SKM-1 (cell line): ENCODE measurements around the gene STYXL1.
"Not testable (repeated sequence)": the region's sequence is repeated elsewhere in the genome, so short reads cannot be mapped to it uniquely, and the experiment has no call there.

ENCODE experiments used
- DNase-seq: peaks from one replicate; lab custom pipeline; 2025; ENCODE audit not compliant: unreplicated experiment; lab: John Stamatoyannopoulos, UW

The STYXL1 gene

DNA sequence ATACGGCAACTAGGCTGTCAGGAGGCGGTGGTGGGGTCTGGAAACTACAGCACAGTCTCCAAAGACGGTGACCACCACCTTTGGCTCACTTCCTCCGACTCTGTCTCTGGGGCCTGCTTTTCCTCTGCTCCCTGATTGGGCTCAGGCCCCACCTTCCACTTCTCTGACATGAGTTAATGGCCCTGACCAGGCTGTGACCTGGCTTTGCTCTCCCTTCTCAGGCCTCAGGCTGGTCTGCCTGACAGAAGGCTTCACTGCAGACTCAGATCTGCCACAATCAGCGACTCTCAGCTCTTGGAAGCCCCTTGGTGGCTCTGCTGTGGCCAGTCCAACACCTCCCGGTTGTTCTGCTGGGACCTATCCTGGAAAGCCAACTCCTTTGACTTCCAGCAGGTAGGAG, 7.7 kb downstream of the STYXL1 start:
- no peak for DNase-seq

DNA sequence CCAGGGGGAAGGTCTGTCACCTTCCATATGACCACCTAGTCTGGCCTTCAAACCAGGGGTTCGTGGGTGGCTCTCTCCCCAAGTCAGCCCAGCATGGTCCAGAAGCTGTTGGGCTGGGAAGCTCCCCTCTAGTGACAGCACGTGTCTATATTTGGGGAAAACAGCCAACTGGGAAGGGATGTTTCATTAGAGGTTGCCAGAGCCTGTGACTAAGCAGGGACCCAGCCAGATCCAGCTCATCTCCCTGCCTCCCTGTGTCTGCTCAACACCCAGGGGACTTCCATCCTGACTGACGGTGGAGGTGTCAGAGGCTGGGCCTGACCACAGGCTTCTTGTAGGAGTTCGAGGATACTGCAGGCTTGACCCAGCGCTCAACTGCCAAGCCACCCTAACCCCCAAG, 10.5 kb downstream of the STYXL1 start:
- DNase-seq, result no peak

DNA sequence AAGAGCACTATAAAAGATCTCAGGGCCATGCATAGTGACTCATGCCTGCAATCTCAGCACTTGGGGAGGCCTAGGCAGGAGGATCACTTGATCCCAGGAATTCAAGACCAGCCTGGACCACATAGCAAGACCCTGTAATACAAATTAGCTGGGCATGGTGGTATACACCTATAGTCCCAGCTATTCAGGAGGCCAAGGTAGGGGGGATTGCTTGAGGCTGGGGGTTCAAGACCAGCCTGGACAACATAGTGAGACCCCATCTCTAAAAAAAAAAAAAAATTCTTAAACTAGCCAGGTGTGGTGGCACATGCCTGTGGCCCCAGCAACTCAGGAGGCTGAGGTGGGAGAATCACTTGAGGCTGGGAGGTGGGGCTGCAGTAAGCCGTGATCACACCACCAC, 15.8 kb downstream of the STYXL1 start:
- DNase-seq, result no peak

DNA sequence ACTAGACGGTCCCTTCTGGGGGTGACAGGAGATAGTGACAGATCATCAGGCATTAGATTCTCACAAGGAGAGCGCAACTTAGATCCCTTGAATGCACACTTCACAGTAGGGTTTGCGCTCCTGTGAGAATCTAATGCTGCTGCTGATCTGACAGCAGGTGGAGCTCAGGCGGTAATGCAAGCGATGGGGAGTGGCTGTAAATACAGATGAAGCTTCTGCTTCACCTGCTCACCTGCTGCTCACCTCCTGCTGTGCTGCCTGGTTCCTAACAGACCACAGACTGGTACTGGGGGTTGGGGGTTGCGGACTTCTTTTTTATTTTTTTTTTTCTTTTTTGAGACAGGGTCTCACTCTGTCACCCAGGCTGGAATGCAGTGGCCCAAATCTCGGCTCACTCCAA, 18.1 kb downstream of the STYXL1 start:
- DNase-seq, result not testable (repeated sequence)

DNA sequence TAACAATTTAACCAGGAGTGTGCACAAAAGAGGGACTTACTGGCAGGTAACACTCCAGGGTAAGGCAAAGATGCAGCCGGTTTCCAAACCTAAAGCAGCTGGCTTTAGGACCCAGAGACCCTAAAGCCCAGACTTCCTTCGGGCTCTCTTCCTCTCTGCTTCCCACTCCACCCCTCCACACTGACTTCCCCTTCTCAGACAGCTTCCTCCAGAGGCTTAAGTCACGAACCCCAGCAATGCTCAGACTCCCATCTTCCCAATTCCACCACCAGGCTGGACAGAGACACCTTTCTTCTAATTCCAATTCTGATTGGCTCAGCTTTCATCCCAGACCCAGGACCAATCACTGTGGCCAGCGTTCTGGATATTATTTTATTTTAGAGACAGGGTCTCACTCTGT, 24.8 kb downstream of the STYXL1 start:
- peak; percentile 75 for DNase-seq

DNA sequence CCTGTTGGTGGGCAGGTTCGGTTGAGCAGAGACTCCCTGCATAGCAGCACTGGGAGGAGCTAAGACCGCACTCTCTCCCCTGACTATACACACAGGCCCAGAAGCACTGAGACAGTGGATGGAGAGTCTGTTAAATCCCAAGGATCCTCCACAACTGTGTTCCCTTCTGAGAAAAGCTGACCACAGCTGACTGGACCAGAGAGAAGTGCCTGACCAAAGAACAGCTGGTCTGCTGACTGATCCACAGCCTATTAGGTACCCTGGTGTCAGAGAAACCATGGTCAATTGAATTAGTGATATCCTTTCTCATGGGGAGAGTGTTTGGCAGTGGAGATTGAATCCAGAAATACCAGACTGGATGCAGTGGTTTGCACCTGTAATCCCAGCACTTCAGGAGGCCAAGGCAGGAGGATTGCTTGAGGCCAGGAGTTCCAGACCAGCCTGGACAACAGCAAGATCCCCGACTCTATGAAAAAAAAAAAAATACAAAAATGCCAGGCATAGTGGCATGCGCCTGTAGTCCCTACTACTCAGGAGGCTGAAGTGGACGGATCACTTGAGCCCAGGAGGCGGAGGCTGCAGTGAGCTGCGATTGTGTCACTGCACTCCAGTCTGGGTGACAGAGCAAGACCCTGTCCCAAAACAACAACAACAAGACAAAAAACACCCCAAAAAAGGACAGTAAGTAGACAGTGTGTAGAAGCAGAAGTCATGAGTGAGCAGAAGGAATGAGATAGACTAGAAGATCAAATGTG, 25.6 kb downstream of the STYXL1 start:
- no peak for DNase-seq

DNA sequence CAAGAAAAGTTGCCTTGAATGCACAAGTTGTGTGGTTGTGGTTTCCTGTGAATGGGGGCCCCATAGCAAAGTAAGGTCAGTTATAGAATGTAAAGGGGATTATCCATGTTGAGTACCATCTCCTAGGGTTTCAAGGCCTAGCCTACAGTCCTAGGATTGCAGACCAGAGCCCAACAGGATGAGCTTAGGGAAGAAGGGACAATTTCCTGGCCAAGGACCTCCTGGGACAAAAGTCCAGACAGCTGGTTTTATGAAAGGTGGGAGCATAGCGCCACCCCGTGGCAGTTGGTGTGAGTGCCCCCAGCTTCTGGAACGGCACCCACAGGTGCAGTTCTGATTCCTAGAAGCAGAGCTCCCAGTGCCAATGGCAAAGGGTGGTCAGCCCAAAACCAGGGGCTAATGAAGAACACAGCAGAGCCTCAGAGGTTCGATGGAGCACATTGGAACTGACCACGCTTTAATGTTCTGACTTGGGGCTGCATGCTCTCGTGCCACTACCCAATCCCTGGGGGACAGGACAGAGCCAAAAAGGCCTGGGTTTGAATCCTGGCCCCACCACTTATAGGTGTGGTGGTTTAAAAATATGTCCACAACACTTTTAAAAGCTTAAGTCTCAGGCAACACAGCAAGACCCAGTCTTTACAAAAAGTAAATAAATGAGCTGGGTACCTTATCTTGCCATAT, 27.6 kb downstream of the STYXL1 start:
- peak; percentile 48 for DNase-seq

DNA sequence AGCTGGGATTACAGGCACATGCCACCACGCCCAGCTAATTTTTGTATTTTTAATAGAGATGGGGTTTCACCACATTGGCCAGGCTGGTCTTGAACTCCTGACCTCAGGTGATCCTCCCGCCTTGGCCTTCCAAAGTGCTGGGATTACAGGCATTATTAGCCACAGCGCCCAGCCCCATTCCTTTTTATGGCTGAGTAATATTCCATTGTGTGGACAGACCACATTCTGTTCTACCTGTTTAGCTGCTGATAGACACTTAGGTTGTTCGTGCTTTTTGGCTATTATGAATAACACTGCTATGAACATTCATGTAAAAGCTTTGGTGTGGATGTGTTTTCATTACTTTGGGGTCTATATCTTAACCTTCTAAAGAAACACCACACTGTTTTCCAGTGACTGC, 29.3 kb downstream of the STYXL1 start:
- not testable (repeated sequence) for DNase-seq

DNA sequence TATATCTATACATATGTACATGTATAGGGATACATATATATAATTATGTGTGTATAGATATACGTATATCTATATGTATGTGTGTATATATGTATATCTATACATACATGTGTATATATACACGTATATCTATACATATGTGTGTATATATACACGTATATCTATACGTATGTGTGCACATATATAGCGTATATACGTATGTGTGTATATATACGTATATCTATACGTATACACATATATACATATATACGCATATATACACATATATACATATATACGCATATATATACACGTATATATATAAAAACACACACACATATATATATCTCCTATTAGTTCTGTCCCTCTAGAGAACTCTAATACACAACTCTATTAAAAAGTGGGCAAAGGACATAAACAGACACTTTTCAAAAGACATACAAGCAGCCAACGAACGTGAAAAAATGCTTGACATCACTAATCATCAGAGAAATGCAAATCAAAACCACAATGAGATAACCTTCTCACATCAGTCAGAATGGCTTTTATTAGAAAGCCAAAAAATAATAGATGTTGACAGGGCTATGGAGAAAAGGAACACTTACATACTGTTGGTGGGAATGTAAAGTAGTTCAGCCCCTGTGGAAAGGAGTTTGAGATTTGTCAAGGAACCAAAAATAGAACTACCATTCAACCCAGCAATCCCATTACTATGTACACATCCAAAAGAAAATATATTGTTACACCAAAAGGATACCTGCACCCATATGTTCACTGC, 31.4 kb downstream of the STYXL1 start:
- no peak for DNase-seq

DNA sequence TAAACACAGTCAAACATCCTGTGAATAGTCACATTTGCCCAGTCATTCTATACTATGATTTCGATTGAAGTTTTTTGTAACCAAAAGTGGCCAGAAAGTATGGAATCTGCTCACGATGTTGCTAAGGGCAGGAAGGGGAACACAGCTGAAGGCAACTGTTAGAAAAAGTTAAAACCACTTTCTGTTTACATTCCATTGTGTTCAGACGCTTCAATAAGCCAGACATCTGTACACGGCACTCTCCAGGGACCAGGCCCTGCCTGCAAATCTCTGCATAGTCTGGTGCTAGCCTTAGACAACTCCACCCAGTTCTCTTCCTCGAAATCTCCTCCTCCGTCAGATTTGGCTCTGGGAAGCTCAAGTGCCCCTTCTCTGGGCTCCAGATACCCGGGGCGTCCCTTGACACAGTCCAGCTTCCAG, 36.3 kb downstream of the STYXL1 start:
- DNase-seq, result no peak

DNA sequence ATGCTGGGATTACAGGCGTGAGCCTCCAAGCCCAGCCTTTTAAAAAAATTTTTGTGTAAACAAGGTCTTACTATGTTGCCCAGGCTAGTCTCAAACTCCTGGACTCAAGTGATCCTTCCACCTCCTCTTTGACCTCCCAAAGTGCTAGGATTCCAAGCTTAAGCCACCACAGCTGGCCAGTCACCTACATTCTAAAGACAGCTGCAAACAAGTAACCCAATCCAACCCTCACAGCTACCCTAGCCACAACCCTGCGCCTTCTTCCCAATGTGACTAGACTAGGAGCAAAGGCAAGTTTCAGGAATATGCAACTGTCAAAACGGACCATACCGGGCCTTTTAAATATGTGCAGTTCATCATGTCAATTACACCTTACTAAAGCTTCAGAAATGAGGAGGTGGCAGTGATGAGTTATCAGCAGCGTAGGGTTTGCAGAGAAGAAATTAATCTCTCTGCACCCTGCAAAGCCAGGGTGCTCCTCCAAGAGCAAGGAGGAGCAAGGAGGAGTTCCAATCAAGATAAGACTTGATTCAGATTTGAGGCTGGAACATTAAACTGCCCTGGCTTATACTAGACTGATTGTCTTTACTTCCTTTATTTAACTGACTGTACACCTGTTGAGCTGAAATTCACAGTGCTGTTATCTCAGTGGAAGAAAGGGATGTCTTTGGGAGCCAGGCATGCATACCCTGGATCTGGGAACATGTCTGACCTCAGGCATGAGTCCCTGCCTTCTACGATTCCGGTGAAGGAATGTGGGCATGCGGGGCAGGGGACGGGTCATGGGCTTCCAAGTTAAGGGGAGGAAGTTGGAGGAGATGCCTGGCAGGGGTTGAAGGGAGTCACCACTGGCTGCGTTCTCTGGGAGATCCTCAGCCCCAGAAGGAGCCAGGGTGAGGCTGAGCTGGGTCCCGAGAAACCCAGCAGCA, 37.9 kb downstream of the STYXL1 start:
- no peak for DNase-seq

DNA sequence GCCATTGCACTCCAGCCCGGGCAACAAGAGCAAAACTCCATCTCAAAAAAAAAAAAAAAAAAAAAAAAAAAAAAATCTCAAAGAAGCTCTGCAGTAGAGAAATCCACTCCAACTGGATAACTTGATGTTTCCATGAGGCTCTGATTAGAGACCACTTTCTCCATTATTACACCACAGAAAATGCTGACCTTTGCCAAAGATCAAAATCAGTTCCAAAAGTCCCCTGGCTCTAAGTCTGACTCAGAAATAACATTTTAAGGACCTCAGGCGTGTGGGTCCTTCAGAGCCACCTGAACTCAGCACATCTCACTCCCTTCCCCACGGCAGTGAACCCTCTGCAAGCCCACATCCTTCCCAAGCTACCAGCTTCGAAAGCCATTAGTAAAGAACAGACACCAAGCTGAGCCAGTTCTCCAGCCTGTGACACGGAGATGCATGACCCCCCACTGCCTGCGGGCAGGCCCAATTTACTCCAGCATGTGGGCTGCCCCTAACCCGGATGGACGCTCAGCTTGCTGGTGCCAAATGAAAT, 39.6 kb downstream of the STYXL1 start:
- DNase-seq, result no peak

DNA sequence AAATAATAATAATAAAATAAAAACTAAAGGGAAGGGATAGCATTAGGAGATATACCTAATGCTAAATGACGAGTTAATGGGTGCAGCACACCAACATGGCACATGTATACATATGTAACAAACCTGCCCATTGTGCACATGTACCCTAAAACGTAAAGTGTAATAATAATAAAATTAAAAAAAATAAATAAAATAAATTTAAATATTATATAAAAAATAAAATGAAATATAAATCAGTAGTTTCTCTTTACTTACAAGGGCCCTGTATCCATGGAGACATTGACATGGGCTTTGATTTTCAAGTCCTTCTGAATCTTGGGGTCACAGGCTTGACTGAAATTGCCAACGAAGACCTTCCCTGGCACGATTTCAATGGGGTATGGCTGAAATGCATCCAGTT, 42.8 kb downstream of the STYXL1 start:
- DNase-seq, result not testable (repeated sequence)

DNA sequence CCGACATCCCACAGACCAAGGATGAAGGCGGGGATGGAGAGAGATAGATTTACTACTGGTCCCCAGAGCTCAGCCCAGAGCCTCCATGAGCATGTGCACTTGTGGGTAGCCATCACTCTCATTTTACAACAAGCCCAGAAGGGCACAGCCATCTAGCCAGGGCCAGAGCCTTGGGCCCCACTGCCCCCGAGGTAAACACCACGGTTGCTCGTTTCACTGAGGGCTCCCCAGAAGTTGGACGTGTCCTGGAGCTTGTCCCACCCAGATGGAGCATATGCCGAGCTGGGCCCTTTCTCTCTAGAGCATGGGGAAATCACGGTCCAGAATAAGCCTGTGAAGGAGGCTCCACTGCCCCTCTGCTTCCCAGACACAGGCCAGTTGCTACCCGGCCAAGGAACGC, 44.4 kb downstream of the STYXL1 start:
- DNase-seq, result no peak

DNA sequence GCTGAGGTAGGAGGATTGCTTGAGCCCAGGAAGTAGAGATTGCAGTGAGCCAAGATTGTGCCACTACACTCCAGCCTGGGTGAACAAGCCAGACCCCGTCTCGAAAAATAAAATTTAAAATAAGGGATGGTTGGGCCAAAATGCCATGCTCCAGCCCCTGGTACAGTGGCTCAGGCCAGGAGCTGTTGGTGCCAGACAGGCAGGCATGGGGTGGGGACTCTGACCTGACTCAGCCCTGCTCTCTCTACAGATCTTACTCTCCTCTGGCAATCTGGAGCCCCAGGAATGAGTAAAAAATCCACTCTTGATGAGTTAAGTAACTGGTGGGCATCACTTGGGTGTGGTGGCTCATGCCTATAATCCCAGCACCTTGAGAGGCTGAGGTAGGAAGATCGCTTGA, 45.0 kb downstream of the STYXL1 start:
- no peak for DNase-seq

DNA sequence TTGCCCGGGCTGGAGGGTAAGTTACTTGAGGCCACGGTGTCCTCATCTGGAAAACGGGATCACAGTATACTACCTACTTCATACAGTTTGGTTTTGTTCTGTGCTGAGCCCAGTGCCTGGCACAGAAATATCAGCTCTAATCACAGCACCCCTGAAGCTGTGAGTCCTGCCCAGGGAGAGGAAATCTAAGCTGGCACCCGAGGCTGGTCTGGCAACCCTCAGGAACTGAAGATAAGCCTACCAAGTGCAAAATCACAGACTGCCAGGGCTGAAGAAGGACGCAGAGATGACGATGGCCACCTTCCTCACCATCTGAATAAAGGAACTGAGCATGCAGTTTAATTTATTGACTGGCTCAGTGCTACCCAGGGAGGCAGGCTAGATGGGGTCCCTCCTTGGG, 45.7 kb downstream of the STYXL1 start:
- DNase-seq, result no peak

DNA sequence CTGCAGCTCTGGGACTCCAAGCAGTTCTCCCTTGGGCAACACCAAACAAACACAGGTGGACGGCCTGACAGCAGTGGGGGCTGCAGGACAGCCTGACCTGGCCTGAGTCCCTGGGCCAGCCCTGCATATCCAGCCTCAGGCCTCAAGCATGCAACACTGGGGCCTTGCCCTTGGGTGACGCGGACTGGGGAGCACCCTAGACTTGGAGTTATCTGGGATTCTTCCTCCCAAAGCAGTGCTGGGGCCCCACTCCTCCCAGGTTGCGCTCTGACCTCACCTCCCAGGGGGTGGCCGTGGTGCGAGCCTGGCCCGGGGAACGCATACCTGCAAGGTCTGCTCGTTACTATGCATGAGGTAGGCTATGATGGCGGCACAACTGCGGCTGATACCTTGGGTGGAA, 47.2 kb downstream of the STYXL1 start:
- DNase-seq, result no peak

DNA sequence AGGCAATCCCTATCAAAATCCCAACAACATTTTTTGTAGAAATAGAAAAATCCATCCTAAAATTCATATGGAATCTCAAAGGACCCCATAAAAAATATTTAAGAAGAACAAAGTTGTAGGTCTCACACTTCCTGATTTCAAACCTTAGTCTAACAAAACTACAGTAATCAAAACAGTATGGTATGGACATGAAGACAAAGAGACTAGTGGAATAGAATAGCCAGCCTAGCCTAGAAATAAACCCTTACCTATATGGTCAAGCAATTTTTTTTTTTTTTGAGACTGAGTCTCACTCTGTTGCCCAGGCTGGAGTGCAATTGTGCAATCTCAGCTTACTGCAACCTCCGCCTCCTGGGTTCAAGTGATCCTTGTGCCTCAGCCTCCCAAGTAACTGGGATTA, 49.8 kb downstream of the STYXL1 start:
- DNase-seq, result no peak

DNA sequence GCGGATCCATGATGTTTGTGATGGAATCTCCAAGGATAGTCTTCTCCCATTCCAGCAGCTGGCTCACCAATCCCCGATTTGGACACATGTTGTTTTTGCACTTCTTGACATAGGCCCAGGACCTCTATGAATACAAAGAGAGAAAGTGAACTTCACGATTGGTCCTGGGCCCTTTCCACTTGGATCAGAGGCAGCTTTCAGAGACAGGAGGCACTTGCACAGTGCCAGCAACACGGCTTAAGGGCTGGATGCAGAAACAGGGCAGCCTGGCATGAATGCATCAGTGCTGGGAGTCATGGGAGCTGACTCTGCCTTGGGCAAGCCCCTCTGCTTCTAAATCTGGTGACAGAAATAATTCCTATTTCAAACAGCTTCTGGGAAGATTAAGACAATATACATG, 51.3 kb downstream of the STYXL1 start:
- no peak for DNase-seq

DNA sequence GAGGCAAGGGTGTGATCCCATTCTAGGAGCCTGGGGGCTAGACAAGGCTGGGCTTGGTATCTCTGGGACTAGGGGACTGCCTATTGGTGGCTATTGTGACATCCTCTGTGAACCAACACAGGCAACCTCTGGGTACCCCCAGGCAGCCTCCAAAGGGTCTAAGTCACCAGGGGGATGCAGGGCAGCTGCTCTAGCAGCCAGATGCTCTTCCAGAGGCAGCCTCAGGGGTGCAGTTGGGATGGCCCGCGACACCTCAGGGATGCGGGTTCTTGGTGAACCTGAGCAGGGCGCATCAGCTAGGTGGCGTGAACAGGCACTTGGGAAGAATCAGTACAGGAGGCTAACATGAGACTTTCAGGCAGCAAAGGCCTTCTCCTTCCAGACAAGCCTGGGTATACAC, 51.8 kb downstream of the STYXL1 start:
- no peak for DNase-seq

DNA sequence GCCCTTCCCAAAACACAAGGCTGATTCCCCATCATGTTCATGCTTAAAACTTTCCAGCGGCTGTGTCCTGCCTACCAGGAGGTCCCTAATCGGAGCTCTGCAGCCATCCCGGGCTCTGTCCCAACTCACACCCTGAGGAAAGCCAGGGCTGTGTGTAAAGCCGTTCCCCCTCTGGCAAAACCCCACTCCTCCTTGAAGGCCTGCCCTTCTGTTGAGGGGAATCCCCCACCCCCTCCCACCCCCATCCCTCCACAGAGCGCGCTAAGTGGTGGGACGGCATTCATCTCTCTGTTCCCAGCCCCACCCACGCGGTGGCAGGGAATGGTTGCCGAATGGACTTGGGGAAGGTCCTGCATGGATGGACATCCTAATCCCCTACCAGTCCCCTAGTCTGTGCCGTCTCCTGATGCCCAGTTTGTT, 52.7 kb downstream of the STYXL1 start:
- DNase-seq, result no peak
